WERI-Rb-1 (cell line): Measurements from ENCODE around the gene SYNJ2.

Experiments used
- DNase-seq: peaks from one replicate; pipeline ENCODE4 v3.0.0-alpha.2; 2020
- H3K27ac ChIP-seq: fragments of 250-450 bp; sonication (Bioruptor Pico); 2 replicates; pipeline ENCODE4 v1.5.1; 2020; ENCODE audit warnings: mild to moderate bottlenecking, moderate library complexity
- H3K27me3 ChIP-seq: fragments of 250-450 bp; sonication (Bioruptor Pico); 2 replicates; pipeline ENCODE4 v1.5.1; 2021; ENCODE audit warnings: mild to moderate bottlenecking, low read depth, moderate library complexity; ENCODE audit not compliant: insufficient read depth, severe bottlenecking
- H3K36me3 ChIP-seq: fragments of 250-450 bp; sonication (Bioruptor Pico); 2 replicates; pipeline ENCODE4 v1.5.1; 2020; ENCODE audit warnings: mild to moderate bottlenecking, moderate library complexity
- H3K4me3 ChIP-seq: 2 replicates; pipeline ENCODE4 v1.5.1; 2011; ENCODE audit warnings: low read depth, mild to moderate bottlenecking, control low read depth, low read length
- H3K9me3 ChIP-seq: fragments of 250-450 bp; sonication (Bioruptor Pico); 2 replicates; pipeline ENCODE4 v1.5.1; 2021; ENCODE audit warnings: mild to moderate bottlenecking, moderate library complexity; ENCODE audit not compliant: severe bottlenecking
- CTCF ChIP-seq: IDR thresholded peaks from 2 replicates; pipeline ENCODE4 v1.5.1; 2011; ENCODE audit warnings: low read depth, mild to moderate bottlenecking, control low read depth, inconsistent platforms, low read length

The SYNJ2 gene

GRCh38 chr6:158068893-158069799 lies 87.5 kb downstream of the SYNJ2 start:
- no peak overlapping the region for H3K4me3 ChIP-seq
- peaks cover 31% of the 10 kb centered on the region for H3K36me3 ChIP-seq
- no peak for DNase-seq
- H3K27ac ChIP-seq, result no peak overlapping the region
- H3K27me3 ChIP-seq, result no peaks in the 10 kb centered on the region
- TF ChIP-seq CTCF, result no peak
- H3K9me3 ChIP-seq, result no peaks in the 10 kb centered on the region

- no peak for TF ChIP-seq CTCF
- no peaks in the 10 kb centered on the region for H3K9me3 ChIP-seq
- no peak overlapping the region for H3K4me3 ChIP-seq
- peaks cover 35% of the 10 kb centered on the region for H3K36me3 ChIP-seq
- no peak for DNase-seq
- no peaks in the 10 kb centered on the region for H3K27me3 ChIP-seq
- H3K27ac ChIP-seq, result no peak overlapping the region
These were observed 88.1 kb downstream of the SYNJ2 start for GRCh38 chr6:158069800-158070195.

- Histone ChIP-seq H3K36me3 (peaks cover 36% of the 10 kb centered on the region), H3K27me3 (no peaks in the 10 kb centered on the region), H3K4me3 (no peak overlapping the region), H3K27ac (no peak overlapping the region), H3K9me3 (no peaks in the 10 kb centered on the region)
- no peak for DNase-seq
- no peak for TF ChIP-seq CTCF
These were observed 88.8 kb downstream of the SYNJ2 start for GRCh38 chr6:158070513-158070912.

- no peak overlapping the region for H3K4me3 ChIP-seq
- H3K36me3 ChIP-seq, result peaks cover 40% of the 10 kb centered on the region
- DNase-seq, result no peak
- no peaks in the 10 kb centered on the region for H3K27me3 ChIP-seq
- no peaks in the 10 kb centered on the region for H3K9me3 ChIP-seq
- no peak for TF ChIP-seq CTCF
- H3K27ac ChIP-seq, result 0 out of 2 replicates have a peak overlapping the region, but pooled peaks have one; percentile 7
These were observed 89.7 kb downstream of the SYNJ2 start for GRCh38 chr6:158071121-158072082.

- DNase-seq, result peak; percentile 72
- peaks cover 38% of the 10 kb centered on the region for H3K36me3 ChIP-seq
- 0 out of 2 replicates have a peak overlapping the region, but pooled peaks have one; percentile 7 for H3K27ac ChIP-seq
- no peaks in the 10 kb centered on the region for H3K9me3 ChIP-seq
- no peak overlapping the region for H3K4me3 ChIP-seq
- TF ChIP-seq CTCF, result peak; percentile 79
- H3K27me3 ChIP-seq, result no peaks in the 10 kb centered on the region
These were observed 90.5 kb downstream of the SYNJ2 start for GRCh38 chr6:158072083-158072721.
